ENCODE results near the gene LCE1A. TPM values are rescaled to one million over a fixed set of nuclear protein-coding genes. Genes with fewer than 3 reads are reported as not detected.

The LCE1A gene
- total and polyA plus RNA-seq, 12 donors = not detected

DNA sequence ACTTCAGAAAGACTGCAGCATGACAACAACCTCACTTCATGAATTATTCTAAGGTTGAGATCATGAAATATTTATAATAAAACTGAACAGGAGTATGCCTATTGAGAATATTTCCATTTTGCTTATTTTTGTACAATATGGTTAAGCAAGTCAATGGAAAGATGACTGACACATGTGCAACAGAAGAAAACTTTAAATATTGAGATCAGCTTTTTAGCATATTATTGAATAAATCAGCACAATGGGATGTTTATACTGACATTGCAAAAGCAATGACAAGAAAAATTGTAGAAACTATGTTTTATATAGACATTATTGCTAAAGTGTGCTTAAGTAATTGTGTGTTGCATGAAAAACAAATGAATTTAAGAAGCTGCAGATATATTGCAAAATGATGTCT is 37.2 kb downstream of the LCE1A start:
- Histone ChIP-seq H3K9me3 (no peaks in the 10 kb centered on the region), H3K4me3 (no peak overlapping the region), H3K27ac (no peak overlapping the region), H3K27me3 (peaks cover 0 to 13% (median 0%) of the 10 kb centered on the region in 7 donors), H3K4me1 (no peaks in the 10 kb centered on the region), H3K36me3 (no peaks in the 10 kb centered on the region)
- intact Hi-C loops (cut with DNase I) = loop anchor here in 1 of 10 donors (10.0 kb wide), 1 partner anchor 360 kb away; no protein-coding TSS in a partner anchor
- TF ChIP-seq, protein P1, sequence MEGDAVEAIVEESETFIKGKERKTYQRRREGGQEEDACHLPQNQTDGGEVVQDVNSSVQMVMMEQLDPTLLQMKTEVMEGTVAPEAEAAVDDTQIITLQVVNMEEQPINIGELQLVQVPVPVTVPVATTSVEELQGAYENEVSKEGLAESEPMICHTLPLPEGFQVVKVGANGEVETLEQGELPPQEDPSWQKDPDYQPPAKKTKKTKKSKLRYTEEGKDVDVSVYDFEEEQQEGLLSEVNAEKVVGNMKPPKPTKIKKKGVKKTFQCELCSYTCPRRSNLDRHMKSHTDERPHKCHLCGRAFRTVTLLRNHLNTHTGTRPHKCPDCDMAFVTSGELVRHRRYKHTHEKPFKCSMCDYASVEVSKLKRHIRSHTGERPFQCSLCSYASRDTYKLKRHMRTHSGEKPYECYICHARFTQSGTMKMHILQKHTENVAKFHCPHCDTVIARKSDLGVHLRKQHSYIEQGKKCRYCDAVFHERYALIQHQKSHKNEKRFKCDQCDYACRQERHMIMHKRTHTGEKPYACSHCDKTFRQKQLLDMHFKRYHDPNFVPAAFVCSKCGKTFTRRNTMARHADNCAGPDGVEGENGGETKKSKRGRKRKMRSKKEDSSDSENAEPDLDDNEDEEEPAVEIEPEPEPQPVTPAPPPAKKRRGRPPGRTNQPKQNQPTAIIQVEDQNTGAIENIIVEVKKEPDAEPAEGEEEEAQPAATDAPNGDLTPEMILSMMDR (IDR thresholded peaks at IDR 0.05) = no peak
- no peak for ATAC-seq
- DNase-seq = no peak

DNA sequence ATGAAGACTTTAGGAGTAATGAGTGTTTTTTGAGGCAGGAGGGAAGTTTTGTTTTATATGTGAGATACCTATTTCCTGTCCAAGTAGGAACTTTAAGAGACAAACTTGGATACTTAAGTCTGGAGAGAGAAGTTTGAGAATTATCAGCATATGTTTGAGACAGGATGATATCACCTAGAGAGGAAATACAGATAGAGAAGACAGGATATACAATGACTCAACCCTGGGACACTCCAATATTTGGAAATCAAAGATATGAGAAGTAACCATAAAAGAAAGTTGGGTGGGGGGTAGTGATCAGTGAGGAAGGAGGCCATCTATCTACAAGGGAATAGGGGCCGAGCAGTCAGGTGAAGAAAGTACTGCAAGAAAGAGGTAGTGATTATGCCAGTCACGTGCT is 39.0 kb downstream of the LCE1A start:
- 62 to 66% methylated on average over 2 of the region's 2 CpGs for WGBS, 2 donors
- Histone ChIP-seq H3K4me3 (no peak overlapping the region), H3K27ac (no peak overlapping the region), H3K36me3 (no peaks in the 10 kb centered on the region), H3K4me1 (no peaks in the 10 kb centered on the region), H3K9me3 (no peaks in the 10 kb centered on the region), H3K27me3 (peaks cover 0 to 13% (median 0%) of the 10 kb centered on the region in 7 donors)
- TF ChIP-seq, protein P1 (IDR thresholded peaks at IDR 0.05) = no peak
- DNase-seq (no peak), ATAC-seq (no peak)
- intact Hi-C loops (cut with DNase I) = loop anchor here in 1 of 10 donors (10.0 kb wide), 1 partner anchor 358 kb away; no protein-coding TSS in a partner anchor

DNA sequence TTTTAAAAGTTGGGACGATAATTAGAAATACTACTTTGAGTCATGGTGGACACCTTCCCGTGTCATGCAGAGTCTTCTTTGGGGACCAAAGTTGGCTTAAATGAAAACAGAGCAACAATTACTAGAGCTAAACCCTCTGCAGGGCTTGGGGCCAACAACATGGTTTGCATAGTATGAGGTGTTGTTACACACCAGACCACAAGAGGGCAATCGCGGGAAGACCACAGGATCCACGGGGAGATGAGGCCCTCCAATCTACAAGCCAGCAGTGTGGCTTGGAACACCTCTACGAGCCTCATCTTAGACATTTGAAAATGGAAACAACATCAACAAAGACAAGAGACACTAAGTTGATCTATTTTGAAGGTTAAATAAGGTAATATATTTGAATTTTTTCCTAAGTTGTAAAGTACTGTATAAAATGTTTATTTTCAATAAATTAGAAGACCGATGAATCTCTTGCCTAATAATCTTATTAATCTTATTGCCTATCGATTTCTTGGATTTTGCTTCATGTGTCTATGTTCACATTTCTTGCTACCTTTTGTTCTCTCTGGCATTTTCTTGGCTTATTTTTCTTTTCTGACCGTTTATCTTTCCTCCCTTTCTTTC is 42.6 kb downstream of the LCE1A start:
- H3K4me1 ChIP-seq = no peaks in the 10 kb centered on the region
- DNase-seq (peak; percentile 13 to 36), ATAC-seq (peak in 3 of 8 donors; percentile 38 to 56 (median 56))
- no peak overlapping the region for H3K27ac ChIP-seq
- H3K9me3 ChIP-seq = no peaks in the 10 kb centered on the region
- H3K27me3 ChIP-seq = peaks cover 0 to 20% (median 3%) of the 10 kb centered on the region in 7 donors
- no peaks in the 10 kb centered on the region for H3K36me3 ChIP-seq
- TF ChIP-seq, protein P1 (IDR thresholded peaks at IDR 0.05) = peak in 8 of 9 donors; percentile 32 to 78 (median 70)
- 31 to 38% methylated on average over 9 of the region's 9 CpGs for whole genome bisulfite sequencing, 2 donors
- intact Hi-C loops (cut with DNase I) = loop anchor here in 7 of 10 donors (5.0 to 10.0 kb wide), 2 partner anchors 352 to 355 kb away; no protein-coding TSS in a partner anchor
- no peak overlapping the region for H3K4me3 ChIP-seq

DNA sequence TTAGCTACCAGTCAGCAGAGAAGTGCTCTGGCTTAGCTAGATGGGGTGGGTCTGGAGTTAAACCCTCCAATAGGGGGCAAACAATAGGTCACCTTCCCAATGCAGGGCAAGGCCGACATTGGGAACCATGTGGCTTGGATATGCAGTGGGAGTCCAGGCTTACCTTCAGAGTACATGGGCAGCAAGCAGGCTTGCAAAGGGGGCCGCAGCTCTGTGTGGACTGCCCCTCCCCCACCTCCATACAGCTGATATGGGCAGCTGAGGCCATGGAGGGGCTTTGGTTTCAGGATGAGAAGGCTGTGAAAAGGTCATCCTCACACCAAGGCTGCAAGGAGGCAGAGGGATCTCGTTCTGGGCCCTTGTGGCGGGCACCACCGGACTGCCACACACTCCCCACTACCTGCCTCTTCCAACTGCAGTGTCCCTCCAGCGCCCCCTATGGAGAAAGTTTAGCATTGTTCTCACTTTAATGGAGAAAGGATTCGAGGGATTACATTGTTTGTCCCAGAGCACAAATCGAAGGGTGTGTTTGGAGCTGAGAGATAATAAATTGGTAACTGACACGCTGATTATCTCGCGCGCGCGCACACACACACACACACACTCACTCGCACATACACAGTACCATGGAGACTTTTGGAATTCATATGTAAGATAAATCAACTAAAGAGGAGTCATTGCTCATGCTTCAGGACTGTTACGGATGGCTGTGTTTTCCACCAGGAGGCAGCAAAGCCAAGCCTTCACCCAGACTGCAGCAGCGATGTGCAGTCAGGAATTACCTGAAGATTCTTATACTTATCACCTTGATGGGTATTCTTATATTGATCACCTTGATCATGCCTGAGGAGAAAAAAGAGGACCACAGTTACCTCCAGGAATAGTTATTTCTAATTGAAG is 43.8 kb downstream of the LCE1A start:
- no peak for DNase-seq

More for the DNA sequence above, 43.8 kb downstream of the LCE1A start:
- Histone ChIP-seq H3K27ac (no peak overlapping the region), H3K27me3 (peaks cover 0 to 15% (median 3%) of the 10 kb centered on the region in 7 donors), H3K4me3 (no peak overlapping the region), H3K9me3 (no peaks in the 10 kb centered on the region), H3K4me1 (no peaks in the 10 kb centered on the region), H3K36me3 (no peaks in the 10 kb centered on the region)
- no peak for ATAC-seq
- intact Hi-C loops (cut with DNase I) = loop anchor here in 6 of 10 donors (5.0 to 10.0 kb wide), 2 partner anchors 351 to 354 kb away; no protein-coding TSS in a partner anchor
- TF ChIP-seq, protein P1 (IDR thresholded peaks at IDR 0.05) = peak in 2 of 9 donors; percentile 6 to 8
- 41 to 43% methylated on average over 17 of the region's 17 CpGs for WGBS, 2 donors

Data from heart right ventricle (tissue), 16 donors.